Activated T-cell treated with anti-CD3 and anti-CD28 coated beads, Interleukin-2, amount 50 U/mL, for 72 hours (primary cell): Measurements from ENCODE around the gene SFT2D1. TPM values are rescaled to one million over a fixed set of nuclear protein-coding genes. Genes with fewer than 3 reads are reported as not detected.

Experiments
- ATAC-seq, 2 donors: fragments of 150-1000 bp; cut with Tn5 transposase; replicated peaks in 1 of 2; 2 replicates each; pipeline ENCODE4 v1.10.0; 2021; ENCODE audit warnings: moderate library complexity in 2 of 2, mild to moderate bottlenecking in 1 of 2
- DNase-seq, 2 donors: peaks; one replicate each; pipeline ENCODE4 v3.0.0; 2021 to 2022; ENCODE audit warnings: mixed read lengths in 1 of 2
- H3K27ac Mint-ChIP-seq: one replicate; pipeline ENCODE4 v1.8.0; 2022; ENCODE audit warnings: mild to moderate bottlenecking, moderate library complexity, mixed read lengths
- H3K27me3 Mint-ChIP-seq: one replicate; pipeline ENCODE4 v1.8.0; 2022; ENCODE audit warnings: low read depth, mixed read lengths
- H3K36me3 Mint-ChIP-seq, 2 donors: one replicate each; pipeline ENCODE4 v1.8.0; 2022; ENCODE audit warnings: mixed read lengths in 2 of 2, mild to moderate bottlenecking in 1 of 2; ENCODE audit not compliant: insufficient read depth in 2 of 2
- H3K4me1 Mint-ChIP-seq: one replicate; pipeline ENCODE4 v1.8.0; 2022; ENCODE audit warnings: low read depth, mixed read lengths
- H3K4me3 Mint-ChIP-seq, 2 donors: one replicate each; pipeline ENCODE4 v1.8.0; 2022; ENCODE audit warnings: mild to moderate bottlenecking in 2 of 2, mixed read lengths in 2 of 2, moderate library complexity in 2 of 2
- H3K9me3 Mint-ChIP-seq, 2 donors: one replicate each; pipeline ENCODE4 v1.8.0; 2022; ENCODE audit warnings: mixed read lengths in 2 of 2
- total RNA-seq, 2 donors: library from RNA; stranded (reverse); gene quantifications; one replicate each; pipeline ENCODE4 v1.2.3, GENCODE V29; 2022

SFT2D1 gene
- total RNA-seq, 2 donors from 2014 or later, result 39.4 to 44.4 TPM

- no peaks in the 10 kb centered on the region for H3K36me3 Mint-ChIP-seq
- DNase-seq, result no peak
- H3K27ac Mint-ChIP-seq, result no peak overlapping the region
- no peaks in the 10 kb centered on the region for H3K9me3 Mint-ChIP-seq
- peaks cover 52% of the 10 kb centered on the region for H3K27me3 Mint-ChIP-seq
- peaks cover 5% of the 10 kb centered on the region for H3K4me1 Mint-ChIP-seq
- ATAC-seq, result no peak
- H3K4me3 Mint-ChIP-seq, result peak overlapping the region; percentile 51 to 64
These were observed 35.8 kb downstream of the SFT2D1 start for GRCh38 chr6:166306378-166307081.

GRCh38 chr6:166305562-166306117 is 36.7 kb downstream of the SFT2D1 start:
- DNase-seq (no peak), ATAC-seq (no peak)
- Mint-ChIP-seq H3K27me3 (peaks cover 52% of the 10 kb centered on the region), H3K9me3 (no peaks in the 10 kb centered on the region), H3K4me3 (peak overlapping the region in 1 of 2 donors; percentile 51), H3K4me1 (peaks cover 5% of the 10 kb centered on the region), H3K36me3 (no peaks in the 10 kb centered on the region), H3K27ac (no peak overlapping the region)

GRCh38 chr6:166304106-166304505 is 38.2 kb downstream of the SFT2D1 start:
- peaks cover 43% of the 10 kb centered on the region for H3K27me3 Mint-ChIP-seq
- peaks cover 5% of the 10 kb centered on the region for H3K4me1 Mint-ChIP-seq
- DNase-seq, result no peak
- no peaks in the 10 kb centered on the region for H3K9me3 Mint-ChIP-seq
- no peaks in the 10 kb centered on the region for H3K36me3 Mint-ChIP-seq
- ATAC-seq, result no peak
- H3K4me3 Mint-ChIP-seq, result no peak overlapping the region
- no peak overlapping the region for H3K27ac Mint-ChIP-seq

GRCh38 chr6:166301611-166302529 is 40.5 kb downstream of the SFT2D1 start:
- no peak for ATAC-seq
- Mint-ChIP-seq H3K4me1 (no peaks in the 10 kb centered on the region), H3K27me3 (peaks cover 52% of the 10 kb centered on the region), H3K36me3 (no peaks in the 10 kb centered on the region), H3K9me3 (no peaks in the 10 kb centered on the region), H3K4me3 (no peak overlapping the region), H3K27ac (no peak overlapping the region)
- no peak for DNase-seq

- DNase-seq, result no peak
- Mint-ChIP-seq H3K27me3 (peaks cover 44% of the 10 kb centered on the region), H3K9me3 (no peaks in the 10 kb centered on the region), H3K4me1 (no peaks in the 10 kb centered on the region), H3K36me3 (no peaks in the 10 kb centered on the region), H3K27ac (no peak overlapping the region), H3K4me3 (no peak overlapping the region)
- ATAC-seq, result no peak
These were observed 41.9 kb downstream of the SFT2D1 start for GRCh38 chr6:166300357-166300987.

GRCh38 chr6:166297606-166298005 is 44.7 kb downstream of the SFT2D1 start:
- H3K36me3 Mint-ChIP-seq, result no peaks in the 10 kb centered on the region
- no peak overlapping the region for H3K4me3 Mint-ChIP-seq
- no peak for ATAC-seq
- H3K27ac Mint-ChIP-seq, result no peak overlapping the region
- H3K27me3 Mint-ChIP-seq, result peaks cover 33% of the 10 kb centered on the region
- no peak for DNase-seq
- no peaks in the 10 kb centered on the region for H3K4me1 Mint-ChIP-seq
- H3K9me3 Mint-ChIP-seq, result no peaks in the 10 kb centered on the region

- DNase-seq (no peak), ATAC-seq (no peak)
- Mint-ChIP-seq H3K4me1 (no peaks in the 10 kb centered on the region), H3K27ac (no peak overlapping the region), H3K27me3 (peaks cover 35% of the 10 kb centered on the region), H3K4me3 (no peak overlapping the region), H3K36me3 (no peaks in the 10 kb centered on the region), H3K9me3 (no peaks in the 10 kb centered on the region)
These were observed 46.1 kb downstream of the SFT2D1 start for GRCh38 chr6:166296035-166296883.

GRCh38 chr6:166293731-166294584 is 48.4 kb downstream of the SFT2D1 start:
- Mint-ChIP-seq H3K27me3 (peaks cover 44% of the 10 kb centered on the region), H3K4me1 (no peaks in the 10 kb centered on the region), H3K9me3 (no peaks in the 10 kb centered on the region), H3K36me3 (no peaks in the 10 kb centered on the region), H3K4me3 (no peak overlapping the region), H3K27ac (no peak overlapping the region)
- ATAC-seq (no peak), DNase-seq (no peak)

- DNase-seq, result no peak
- Mint-ChIP-seq H3K4me1 (no peaks in the 10 kb centered on the region), H3K27ac (no peak overlapping the region), H3K36me3 (no peaks in the 10 kb centered on the region), H3K9me3 (no peaks in the 10 kb centered on the region), H3K4me3 (no peak overlapping the region), H3K27me3 (peaks cover 26% of the 10 kb centered on the region)
- ATAC-seq, result peak; percentile 67 to 71
These were observed 52.9 kb downstream of the SFT2D1 start for GRCh38 chr6:166289207-166290060.

- H3K9me3 Mint-ChIP-seq, result no peaks in the 10 kb centered on the region
- no peaks in the 10 kb centered on the region for H3K4me1 Mint-ChIP-seq
- DNase-seq, result no peak
- H3K36me3 Mint-ChIP-seq, result no peaks in the 10 kb centered on the region
- H3K27me3 Mint-ChIP-seq, result peaks cover 15% of the 10 kb centered on the region
- no peak overlapping the region for H3K4me3 Mint-ChIP-seq
- peak in 1 of 2 donors; percentile 16 for ATAC-seq
- H3K27ac Mint-ChIP-seq, result no peak overlapping the region
These were observed 55.5 kb downstream of the SFT2D1 start for GRCh38 chr6:166286839-166287271.

- H3K4me3 Mint-ChIP-seq, result no peak overlapping the region
- no peak for DNase-seq
- no peaks in the 10 kb centered on the region for H3K4me1 Mint-ChIP-seq
- no peak for ATAC-seq
- H3K36me3 Mint-ChIP-seq, result no peaks in the 10 kb centered on the region
- H3K27ac Mint-ChIP-seq, result no peak overlapping the region
- H3K27me3 Mint-ChIP-seq, result peaks cover 5% of the 10 kb centered on the region
- no peaks in the 10 kb centered on the region for H3K9me3 Mint-ChIP-seq
These were observed 57.1 kb downstream of the SFT2D1 start for GRCh38 chr6:166285233-166285632.
